ENCODE data around the gene AP2M1.

The AP2M1 gene

GRCh38 chr3:184166671-184167070 is 8.0 kb upstream of the AP2M1 start:
- H3K4me3 ChIP-seq (ENCODE audit: low read length), result no peak overlapping the region
- TF ChIP-seq CTCF (conservative IDR thresholded peaks at IDR 0.05; ENCODE audit: low read depth, low read length), result no peak
- DNase-seq (ENCODE audit: low read depth), result no peak

DNA sequence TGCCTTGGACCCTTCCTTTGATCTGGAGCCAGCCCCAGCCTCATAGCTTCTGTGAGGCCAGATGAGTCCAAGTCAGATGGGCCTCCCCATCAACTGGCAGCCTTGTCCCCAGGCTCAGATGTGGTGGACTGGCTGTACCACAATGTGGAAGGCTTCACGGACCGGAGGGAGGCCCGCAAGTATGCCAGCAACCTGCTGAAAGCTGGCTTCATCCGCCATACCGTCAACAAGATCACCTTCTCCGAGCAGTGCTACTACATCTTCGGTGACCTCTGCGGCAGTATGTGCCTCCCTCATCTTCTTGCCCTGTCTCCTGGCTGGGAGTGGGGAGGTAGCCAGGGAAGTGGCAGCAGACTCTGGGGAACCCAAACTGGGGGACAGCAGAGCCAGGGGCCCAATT is 6.9 kb upstream of the AP2M1 start:
- H3K4me3 ChIP-seq (ENCODE audit: low read length), result no peak overlapping the region
- no peak for TF ChIP-seq CTCF (conservative IDR thresholded peaks at IDR 0.05; ENCODE audit: low read depth, low read length)
- DNase-seq (ENCODE audit: low read depth), result no peak

GRCh38 chr3:184168363-184169120 is 6.1 kb upstream of the AP2M1 start:
- no peak overlapping the region for H3K4me3 ChIP-seq (ENCODE audit: low read length)
- DNase-seq (ENCODE audit: low read depth), result no peak
- TF ChIP-seq CTCF (conservative IDR thresholded peaks at IDR 0.05; ENCODE audit: low read depth, low read length), result no peak

DNA sequence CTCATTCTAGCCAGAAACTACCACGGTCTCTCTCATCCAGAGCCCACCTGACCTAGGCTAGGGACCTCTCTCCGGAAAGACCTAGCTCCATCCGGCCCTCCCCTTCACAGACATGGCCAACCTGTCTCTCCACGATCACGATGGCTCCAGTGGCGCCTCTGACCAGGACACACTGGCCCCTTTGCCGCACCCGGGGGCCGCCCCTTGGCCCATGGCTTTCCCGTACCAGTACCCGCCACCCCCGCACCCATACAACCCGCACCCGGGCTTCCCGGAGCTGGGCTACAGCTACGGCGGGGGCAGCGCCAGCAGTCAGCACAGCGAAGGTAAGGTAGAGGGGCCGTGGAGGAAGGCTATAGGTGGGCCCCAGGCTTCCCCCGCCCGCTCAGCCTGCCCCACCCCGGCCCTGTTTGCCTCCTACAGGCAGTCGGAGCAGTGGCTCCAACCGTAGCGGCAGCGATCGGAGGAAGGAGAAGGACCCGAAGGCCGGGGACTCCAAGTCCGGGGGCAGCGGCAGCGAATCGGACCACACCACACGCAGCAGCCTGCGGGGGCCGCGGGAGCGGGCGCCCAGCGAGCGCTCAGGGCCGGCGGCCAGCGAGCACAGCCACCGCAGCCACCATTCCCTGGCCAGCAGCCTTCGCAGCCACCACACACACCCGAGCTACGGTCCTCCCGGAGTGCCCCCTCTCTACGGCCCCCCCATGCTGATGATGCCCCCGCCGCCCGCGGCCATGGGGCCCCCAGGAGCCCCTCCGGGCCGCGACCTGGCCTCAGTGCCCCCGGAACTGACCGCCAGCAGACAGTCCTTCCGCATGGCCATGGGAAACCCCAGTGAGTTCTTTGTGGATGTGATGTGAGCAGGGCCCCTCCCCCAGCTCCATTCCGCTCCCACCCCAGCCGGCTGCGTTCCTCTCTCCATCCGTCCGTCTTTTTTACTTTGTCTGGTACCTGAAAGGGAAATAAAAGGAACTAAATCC is 4.5 kb upstream of the AP2M1 start:
- H3K4me3 ChIP-seq (ENCODE audit: low read length), result no peak overlapping the region
- no peak for TF ChIP-seq CTCF (conservative IDR thresholded peaks at IDR 0.05; ENCODE audit: low read depth, low read length)
- no peak for DNase-seq (ENCODE audit: low read depth)

DNA sequence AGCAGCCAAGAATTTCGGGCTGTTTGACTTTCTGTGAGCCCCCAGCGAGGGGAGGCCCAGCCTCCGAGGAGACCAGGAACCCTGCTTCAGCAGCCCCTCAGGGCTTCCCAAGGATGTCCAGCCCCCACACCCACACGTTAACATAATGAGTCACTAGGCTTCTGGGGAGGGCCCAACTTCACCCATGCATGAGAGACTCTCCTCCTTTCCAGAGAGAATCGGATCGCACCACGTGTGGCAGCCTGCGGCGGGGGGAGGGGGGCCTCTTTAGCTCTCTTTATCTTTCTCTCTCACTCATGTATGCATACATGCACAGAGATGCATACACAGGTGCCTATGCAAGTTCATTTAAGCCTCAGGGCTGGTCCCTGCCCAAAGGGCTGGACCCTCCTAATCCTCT is 3.1 kb upstream of the AP2M1 start:
- no peak overlapping the region for H3K4me3 ChIP-seq (ENCODE audit: low read length)
- TF ChIP-seq CTCF (conservative IDR thresholded peaks at IDR 0.05; ENCODE audit: low read depth, low read length), result no peak
- DNase-seq (ENCODE audit: low read depth), result no peak

- no peak overlapping the region for H3K4me3 ChIP-seq (ENCODE audit: low read length)
- TF ChIP-seq CTCF (conservative IDR thresholded peaks at IDR 0.05; ENCODE audit: low read depth, low read length), result no peak
- DNase-seq (ENCODE audit: low read depth), result no peak
Observed at GRCh38 chr3:184172681-184173373, 1.8 kb upstream of the AP2M1 start.

All from retinal pigment epithelial cell (primary cell).